Adrenal gland (tissue), 5 donors: ENCODE measurements around the gene PITX1.

Experiments used
- CTCF ChIP-seq, 6 experiments: fragments of 450-650 bp in 4 of 6; fragments of 200-600 bp in 2 of 6; sonication (generic) in 1 of 6; IDR thresholded peaks; 1 replicate in 5 of 6; 2 replicates in 1 of 6; pipeline versions ENCODE4 v1.5.1 to v1.8.0; 2016 to 2021; ENCODE audit warnings: antibody characterized with exemption in 6 of 6, mild to moderate bottlenecking in 2 of 6, moderate library complexity in 1 of 6
- POLR2A ChIP-seq, 2 donors: fragments of 450-650 bp; IDR thresholded peaks; one replicate each; pipeline ENCODE4 v1.6.1; 2017; ENCODE audit warnings: antibody characterized with exemption in 2 of 2, mild to moderate bottlenecking in 2 of 2, moderate library complexity in 1 of 2
- donor health status: DM: no; HTN: no; CAD: no.

- TF ChIP-seq POLR2A (IDR thresholded peaks at IDR 0.05) (no peak), CTCF (IDR thresholded peaks at IDR 0.05) (no peak)
Measured at GRCh38 chr5:135061001-135061400, 27.0 kb upstream of the PITX1 start.
